HL-60 (cell line): Measurements from ENCODE around the gene GRID1.

Source experiments
- DNase-seq, 2 experiments: peaks; one replicate each; pipeline ENCODE4 v3.0.0-alpha.2; 2010 to 2020; ENCODE audit warnings: low read depth in 1 of 2, low spot score in 1 of 2
- H3K27ac ChIP-seq: fragments of 250-450 bp; sonication (Bioruptor Pico); replicated peaks from 2 replicates; pipeline ENCODE4 v1.5.1; 2020; ENCODE audit warnings: mild to moderate bottlenecking, moderate library complexity
- H3K27me3 ChIP-seq: fragments of 250-450 bp; sonication (Bioruptor Pico); 2 replicates; pipeline ENCODE4 v1.5.1; 2021; ENCODE audit warnings: mild to moderate bottlenecking, moderate library complexity; ENCODE audit not compliant: insufficient read depth, poor library complexity, severe bottlenecking
- H3K4me3 ChIP-seq: replicated peaks from 2 replicates; pipeline ENCODE4 v1.5.1; 2011; ENCODE audit warnings: mild to moderate bottlenecking, control low read depth, low read length; ENCODE audit not compliant: insufficient read depth
- CTCF ChIP-seq: IDR thresholded peaks from one replicate; pipeline ENCODE4 v1.5.1; 2011; ENCODE audit warnings: low read length, control low read depth, inconsistent platforms; ENCODE audit not compliant: insufficient read depth
- GABPA ChIP-seq: IDR thresholded peaks from 2 replicates; pipeline ENCODE4 v1.6.1; 2012; ENCODE audit warnings: low read depth
- POLR2AphosphoS5 ChIP-seq: IDR thresholded peaks from 2 replicates; pipeline ENCODE4 v1.6.1; 2012; ENCODE audit warnings: low read depth
- REST ChIP-seq: IDR thresholded peaks from 2 replicates; pipeline ENCODE4 v1.6.1; 2012; ENCODE audit warnings: low read depth; ENCODE audit not compliant: insufficient replicate concordance
- SPI1 ChIP-seq: IDR thresholded peaks from 2 replicates; pipeline ENCODE4 v1.6.1; 2012; ENCODE audit warnings: low read depth, mild to moderate bottlenecking, borderline replicate concordance

GRID1 gene

GRCh38 chr10:85648279-85648754 lies 718.3 kb downstream of the GRID1 start:
- H3K27ac ChIP-seq, result no peak overlapping the region
- no peaks in the 10 kb centered on the region for H3K27me3 ChIP-seq
- TF ChIP-seq REST (no peak), SPI1 (no peak), POLR2AphosphoS5 (no peak), GABPA (no peak), CTCF (no peak)
- no peak for DNase-seq
- no peak overlapping the region for H3K4me3 ChIP-seq

GRCh38 chr10:85647741-85648140 lies 718.9 kb downstream of the GRID1 start:
- DNase-seq, result no peak
- no peak overlapping the region for H3K4me3 ChIP-seq
- H3K27me3 ChIP-seq, result no peaks in the 10 kb centered on the region
- H3K27ac ChIP-seq, result no peak overlapping the region
- TF ChIP-seq CTCF, result no peak
- TF ChIP-seq SPI1, result no peak
- TF ChIP-seq GABPA, result no peak
- TF ChIP-seq REST, result no peak
- no peak for TF ChIP-seq POLR2AphosphoS5

GRCh38 chr10:85645926-85646711 lies 720.5 kb downstream of the GRID1 start:
- H3K27me3 ChIP-seq, result no peaks in the 10 kb centered on the region
- H3K27ac ChIP-seq, result no peak overlapping the region
- no peak overlapping the region for H3K4me3 ChIP-seq
- DNase-seq, result no peak
- TF ChIP-seq SPI1, result no peak
- TF ChIP-seq REST, result no peak
